Astrocyte (in vitro differentiated cells and primary cell): ENCODE results near the gene ARMH4. TPM values are rescaled to one million over a fixed set of nuclear protein-coding genes. Genes with fewer than 3 reads are reported as not detected.

Experiments used
- DNase-seq: peaks from one replicate; pipeline ENCODE4 v3.0.0-alpha.2; 2010; ENCODE audit warnings: low read depth
- FAIRE-seq: peaks from 2 replicates; lab custom pipeline; 2011; peaks lifted over from hg19 to GRCh38; lab: Jason Lieb, UNC
- H2AFZ ChIP-seq: 2 replicates; pipeline ENCODE4 v1.6.0; 2012; ENCODE audit warnings: low read depth, low read length, inconsistent platforms
- H3K27ac ChIP-seq: 2 replicates; pipeline ENCODE4 v1.5.1; 2011; ENCODE audit warnings: low read depth, low read length, inconsistent platforms
- H3K27me3 ChIP-seq: 2 replicates; pipeline ENCODE4 v1.6.0; 2011; ENCODE audit warnings: low read length, inconsistent platforms; ENCODE audit not compliant: insufficient read depth
- H3K36me3 ChIP-seq: 2 replicates; pipeline ENCODE4 v1.5.1; 2011; ENCODE audit warnings: low read length, inconsistent platforms; ENCODE audit not compliant: insufficient read depth
- H3K4me1 ChIP-seq: 2 replicates; pipeline ENCODE4 v1.5.1; 2011; ENCODE audit warnings: low read length, inconsistent platforms; ENCODE audit not compliant: insufficient read depth
- H3K4me2 ChIP-seq: 2 replicates; pipeline ENCODE4 v1.6.0; 2012; ENCODE audit warnings: low read length, inconsistent platforms
- H3K4me3 ChIP-seq: 2 replicates; pipeline ENCODE4 v1.5.1; 2011; ENCODE audit warnings: low read depth, mild to moderate bottlenecking, low read length, inconsistent platforms; ENCODE audit not compliant: insufficient read depth
- H3K79me2 ChIP-seq: 2 replicates; pipeline ENCODE4 v1.6.0; 2012; ENCODE audit warnings: mild to moderate bottlenecking, low read length, inconsistent platforms; ENCODE audit not compliant: insufficient read depth
- H3K9ac ChIP-seq: 2 replicates; pipeline ENCODE4 v1.6.0; 2012; ENCODE audit warnings: mild to moderate bottlenecking, low read length, inconsistent platforms
- H3K9me3 ChIP-seq: 2 replicates; pipeline ENCODE4 v1.5.1; 2012; ENCODE audit warnings: low read depth, mild to moderate bottlenecking, low read length, inconsistent platforms; ENCODE audit not compliant: insufficient read depth
- H4K20me1 ChIP-seq: 2 replicates; pipeline ENCODE4 v1.6.0; 2012; ENCODE audit warnings: low read length, inconsistent platforms; ENCODE audit not compliant: insufficient read depth
- H3K27ac Mint-ChIP-seq: one replicate; pipeline ENCODE4 v1.8.0; 2021; ENCODE audit warnings: mild to moderate bottlenecking, mixed read lengths; ENCODE audit not compliant: unreplicated experiment
- H3K27me3 Mint-ChIP-seq: one replicate; pipeline ENCODE4 v1.8.0; 2021; ENCODE audit warnings: low read depth, mixed read lengths; ENCODE audit not compliant: unreplicated experiment
- H3K36me3 Mint-ChIP-seq: one replicate; pipeline ENCODE4 v1.8.0; 2021; ENCODE audit warnings: low read depth, mixed read lengths; ENCODE audit not compliant: unreplicated experiment
- H3K4me1 Mint-ChIP-seq: one replicate; pipeline ENCODE4 v1.8.0; 2021; ENCODE audit warnings: low read depth, mixed read lengths; ENCODE audit not compliant: unreplicated experiment
- H3K4me3 Mint-ChIP-seq: one replicate; pipeline ENCODE4 v1.8.0; 2021; ENCODE audit warnings: mild to moderate bottlenecking, moderate library complexity, mixed read lengths; ENCODE audit not compliant: unreplicated experiment
- H3K9me3 Mint-ChIP-seq: one replicate; pipeline ENCODE4 v1.8.0; 2021; ENCODE audit warnings: mild to moderate bottlenecking, mixed read lengths; ENCODE audit not compliant: unreplicated experiment
- EZH2 ChIP-seq: IDR thresholded peaks from 2 replicates; pipeline ENCODE4 v1.6.1; 2012; ENCODE audit warnings: mild to moderate bottlenecking, low read length, inconsistent platforms; ENCODE audit not compliant: insufficient read depth
- total RNA-seq: library from RNA; stranded (reverse); gene quantifications from 2 replicates; pipeline ENCODE4 v1.2.1, GENCODE V29; 2021
- TF ChIP-seq, protein P1 (sequence below): IDR thresholded peaks from 2 replicates; pipeline ENCODE4 v1.5.1; 2011; ENCODE audit warnings: low read depth, mild to moderate bottlenecking, inconsistent platforms, low read length, moderate library complexity; ENCODE audit not compliant: insufficient read depth

The ARMH4 gene
- total RNA-seq, 1 donor from 2014 or later: 19.3 TPM

DNA sequence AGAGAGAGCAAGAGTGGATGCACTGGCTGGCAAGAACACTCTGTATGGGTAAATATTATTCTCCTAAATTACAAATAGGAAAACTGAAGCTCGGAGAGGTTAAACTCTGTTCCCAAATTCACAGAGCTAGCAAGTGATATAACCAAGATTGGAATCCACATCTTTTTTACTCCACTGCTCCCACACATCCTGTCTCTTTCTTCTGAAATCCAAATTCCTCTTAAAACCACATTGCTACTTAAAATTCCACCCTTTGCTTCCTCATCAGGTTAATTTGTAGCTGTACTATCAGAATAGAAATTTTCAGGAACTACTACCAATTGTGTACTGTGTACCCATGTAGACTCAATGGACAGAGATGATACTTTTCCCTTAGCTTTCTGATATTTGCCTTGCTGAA lies 74.4 kb downstream of the ARMH4 start:
- Histone ChIP-seq H3K4me1 (peaks cover 36% of the 10 kb centered on the region), H3K9ac (peak overlapping the region; percentile 79), H3K9me3 (no peaks in the 10 kb centered on the region), H3K79me2 (no peaks in the 10 kb centered on the region), H3K27ac (peak overlapping the region; percentile 95), H3K27me3 (no peaks in the 10 kb centered on the region), H3K4me2 (peak overlapping the region; percentile 80), H2AFZ (no peak overlapping the region), H4K20me1 (no peaks in the 10 kb centered on the region), H3K4me3 (peak overlapping the region; percentile 24), H3K36me3 (no peaks in the 10 kb centered on the region)
- Mint-ChIP-seq H3K27me3 (no peaks in the 10 kb centered on the region), H3K4me3 (peak overlapping the region; percentile 52), H3K4me1 (peaks cover 32% of the 10 kb centered on the region), H3K9me3 (no peaks in the 10 kb centered on the region), H3K27ac (peak overlapping the region; percentile 98), H3K36me3 (no peaks in the 10 kb centered on the region)
- DNase-seq (peak; percentile 85), FAIRE-seq (peak; percentile 97)
- TF ChIP-seq EZH2: no peak
- TF ChIP-seq, protein P1, sequence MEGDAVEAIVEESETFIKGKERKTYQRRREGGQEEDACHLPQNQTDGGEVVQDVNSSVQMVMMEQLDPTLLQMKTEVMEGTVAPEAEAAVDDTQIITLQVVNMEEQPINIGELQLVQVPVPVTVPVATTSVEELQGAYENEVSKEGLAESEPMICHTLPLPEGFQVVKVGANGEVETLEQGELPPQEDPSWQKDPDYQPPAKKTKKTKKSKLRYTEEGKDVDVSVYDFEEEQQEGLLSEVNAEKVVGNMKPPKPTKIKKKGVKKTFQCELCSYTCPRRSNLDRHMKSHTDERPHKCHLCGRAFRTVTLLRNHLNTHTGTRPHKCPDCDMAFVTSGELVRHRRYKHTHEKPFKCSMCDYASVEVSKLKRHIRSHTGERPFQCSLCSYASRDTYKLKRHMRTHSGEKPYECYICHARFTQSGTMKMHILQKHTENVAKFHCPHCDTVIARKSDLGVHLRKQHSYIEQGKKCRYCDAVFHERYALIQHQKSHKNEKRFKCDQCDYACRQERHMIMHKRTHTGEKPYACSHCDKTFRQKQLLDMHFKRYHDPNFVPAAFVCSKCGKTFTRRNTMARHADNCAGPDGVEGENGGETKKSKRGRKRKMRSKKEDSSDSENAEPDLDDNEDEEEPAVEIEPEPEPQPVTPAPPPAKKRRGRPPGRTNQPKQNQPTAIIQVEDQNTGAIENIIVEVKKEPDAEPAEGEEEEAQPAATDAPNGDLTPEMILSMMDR: no peak

DNA sequence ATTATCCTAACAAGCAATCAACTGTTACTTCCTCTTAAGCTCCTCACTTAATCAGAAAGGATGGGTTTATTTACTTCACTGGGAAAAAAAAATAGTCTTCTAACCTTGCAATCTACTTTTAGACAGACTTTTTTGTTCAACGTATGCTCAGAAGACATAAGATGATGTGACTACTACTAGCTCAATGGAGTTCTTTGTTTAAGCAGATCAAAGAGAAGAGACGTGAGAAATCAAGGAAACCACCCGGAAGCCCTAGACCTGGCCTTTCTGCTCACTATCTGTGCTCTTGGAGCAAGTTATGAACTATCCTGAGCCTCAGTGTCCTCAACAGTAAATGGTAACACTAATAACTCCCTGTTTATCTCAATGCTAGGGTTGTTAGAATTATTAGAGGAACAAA lies 78.5 kb downstream of the ARMH4 start:
- H3K4me1 Mint-ChIP-seq: peaks cover 13% of the 10 kb centered on the region
- no peaks in the 10 kb centered on the region for H3K79me2 ChIP-seq
- no peaks in the 10 kb centered on the region for H3K27me3 Mint-ChIP-seq
- H3K9me3 Mint-ChIP-seq: no peaks in the 10 kb centered on the region
- FAIRE-seq: peak; percentile 69
- H3K27ac Mint-ChIP-seq: no peak overlapping the region
- H3K4me2 ChIP-seq: no peak overlapping the region
- H3K4me3 ChIP-seq: no peak overlapping the region
- H3K4me1 ChIP-seq: peaks cover 18% of the 10 kb centered on the region
- H3K27ac ChIP-seq: no peak overlapping the region
- no peaks in the 10 kb centered on the region for H3K36me3 ChIP-seq
- H3K9ac ChIP-seq: no peak overlapping the region
- no peak for TF ChIP-seq EZH2
- TF ChIP-seq, protein P1: no peak
- H2AFZ ChIP-seq: no peak overlapping the region
- no peaks in the 10 kb centered on the region for H3K9me3 ChIP-seq
- H3K36me3 Mint-ChIP-seq: no peaks in the 10 kb centered on the region
- no peak for DNase-seq
- H3K27me3 ChIP-seq: no peaks in the 10 kb centered on the region
- H4K20me1 ChIP-seq: no peaks in the 10 kb centered on the region
- H3K4me3 Mint-ChIP-seq: no peak overlapping the region

DNA sequence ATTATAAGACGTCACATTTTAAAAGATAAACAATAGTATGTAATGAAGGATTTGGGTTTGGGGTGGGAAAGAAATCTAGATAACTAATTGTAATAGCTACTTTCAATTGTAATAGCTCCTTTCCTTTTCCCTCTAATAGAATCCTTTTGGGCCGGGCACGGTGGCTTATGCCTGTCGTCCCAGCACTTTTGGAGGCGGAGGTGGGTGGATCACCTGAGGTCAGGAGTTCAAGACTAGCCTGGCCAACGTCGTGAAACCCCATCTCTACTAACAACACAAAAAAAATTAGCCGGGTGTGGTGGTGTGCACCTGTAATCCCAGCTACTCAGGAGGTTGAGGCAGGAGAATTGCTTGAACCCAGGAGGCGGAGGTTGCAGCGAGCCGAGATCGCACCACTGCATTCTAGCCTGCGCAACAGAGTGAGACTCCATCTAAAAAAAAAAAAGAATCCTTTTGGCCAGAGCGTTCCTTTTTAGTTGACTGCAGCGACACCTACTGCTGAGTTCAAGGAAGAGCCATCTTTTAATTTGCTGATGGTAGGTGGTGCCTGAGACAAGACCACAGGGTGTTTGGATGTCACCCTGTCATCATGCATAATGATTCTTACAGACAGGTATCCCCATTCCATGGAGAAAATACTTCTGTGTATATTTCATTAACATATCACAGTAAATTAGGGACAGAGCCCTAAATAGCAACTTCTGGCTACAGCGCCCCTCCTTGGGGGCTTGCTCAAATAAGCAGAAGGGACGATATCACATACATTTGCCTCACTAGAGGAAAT lies 79.5 kb downstream of the ARMH4 start:
- Histone ChIP-seq H3K36me3 (no peaks in the 10 kb centered on the region), H3K4me1 (peaks cover 8% of the 10 kb centered on the region), H4K20me1 (no peaks in the 10 kb centered on the region), H3K9ac (no peak overlapping the region), H3K79me2 (no peaks in the 10 kb centered on the region), H3K27me3 (no peaks in the 10 kb centered on the region), H3K4me3 (no peak overlapping the region), H3K9me3 (no peaks in the 10 kb centered on the region), H2AFZ (no peak overlapping the region), H3K4me2 (peak overlapping the region; percentile 50), H3K27ac (no peak overlapping the region)
- H3K27ac Mint-ChIP-seq: no peak overlapping the region
- peak; percentile 49 for DNase-seq
- H3K4me3 Mint-ChIP-seq: no peak overlapping the region
- TF ChIP-seq EZH2: no peak
- TF ChIP-seq, protein P1: peak; percentile 81
- peak; percentile 88 for FAIRE-seq
- H3K36me3 Mint-ChIP-seq: peaks cover 2% of the 10 kb centered on the region
- H3K27me3 Mint-ChIP-seq: no peaks in the 10 kb centered on the region
- peaks cover 4% of the 10 kb centered on the region for H3K4me1 Mint-ChIP-seq
- H3K9me3 Mint-ChIP-seq: no peaks in the 10 kb centered on the region
